COLO668 (cell line): Measurements from ENCODE around the gene TMEM266.

Experiments used
- DNase-seq: peaks from one replicate; lab custom pipeline; 2025; ENCODE audit not compliant: unreplicated experiment; lab: John Stamatoyannopoulos, UW

The TMEM266 gene

GRCh38 chr15:76234337-76234889, 174.6 kb downstream of the TMEM266 start:
- no peak for DNase-seq

GRCh38 chr15:76235186-76235826, 175.5 kb downstream of the TMEM266 start:
- no peak for DNase-seq

- no peak for DNase-seq
These were observed 176.6 kb downstream of the TMEM266 start for GRCh38 chr15:76236350-76236749.

- no peak for DNase-seq
These were observed 180.0 kb downstream of the TMEM266 start for GRCh38 chr15:76239786-76240185.

GRCh38 chr15:76245072-76245610, 185.4 kb downstream of the TMEM266 start:
- DNase-seq, result no peak

GRCh38 chr15:76251717-76252116, 191.9 kb downstream of the TMEM266 start:
- DNase-seq, result no peak

GRCh38 chr15:76252249-76252648, 192.5 kb downstream of the TMEM266 start:
- no peak for DNase-seq

- DNase-seq, result no peak
These were observed 194.1 kb downstream of the TMEM266 start for GRCh38 chr15:76253691-76254473.
